Astrocyte (in vitro differentiated cells and primary cell): ENCODE data around the gene DOCK3.

Source experiments
- EZH2 ChIP-seq: IDR thresholded peaks from 2 replicates; pipeline ENCODE4 v1.6.1; 2012; ENCODE audit warnings: mild to moderate bottlenecking, low read length, inconsistent platforms; ENCODE audit not compliant: insufficient read depth
- TF ChIP-seq, protein P1 (sequence below): IDR thresholded peaks from 2 replicates; pipeline ENCODE4 v1.5.1; 2011; ENCODE audit warnings: low read depth, mild to moderate bottlenecking, inconsistent platforms, low read length, moderate library complexity; ENCODE audit not compliant: insufficient read depth

GRCh38 chr3:51358981-51359380, 684.3 kb downstream of the DOCK3 start:
- TF ChIP-seq, protein P1, sequence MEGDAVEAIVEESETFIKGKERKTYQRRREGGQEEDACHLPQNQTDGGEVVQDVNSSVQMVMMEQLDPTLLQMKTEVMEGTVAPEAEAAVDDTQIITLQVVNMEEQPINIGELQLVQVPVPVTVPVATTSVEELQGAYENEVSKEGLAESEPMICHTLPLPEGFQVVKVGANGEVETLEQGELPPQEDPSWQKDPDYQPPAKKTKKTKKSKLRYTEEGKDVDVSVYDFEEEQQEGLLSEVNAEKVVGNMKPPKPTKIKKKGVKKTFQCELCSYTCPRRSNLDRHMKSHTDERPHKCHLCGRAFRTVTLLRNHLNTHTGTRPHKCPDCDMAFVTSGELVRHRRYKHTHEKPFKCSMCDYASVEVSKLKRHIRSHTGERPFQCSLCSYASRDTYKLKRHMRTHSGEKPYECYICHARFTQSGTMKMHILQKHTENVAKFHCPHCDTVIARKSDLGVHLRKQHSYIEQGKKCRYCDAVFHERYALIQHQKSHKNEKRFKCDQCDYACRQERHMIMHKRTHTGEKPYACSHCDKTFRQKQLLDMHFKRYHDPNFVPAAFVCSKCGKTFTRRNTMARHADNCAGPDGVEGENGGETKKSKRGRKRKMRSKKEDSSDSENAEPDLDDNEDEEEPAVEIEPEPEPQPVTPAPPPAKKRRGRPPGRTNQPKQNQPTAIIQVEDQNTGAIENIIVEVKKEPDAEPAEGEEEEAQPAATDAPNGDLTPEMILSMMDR, result no peak
- TF ChIP-seq EZH2, result no peak
